C1 segment of cervical spinal cord (tissue), 14 donors: Measurements from ENCODE around the gene CNNM3.

Source experiments
- DNase-seq, 14 donors: peaks; one replicate each; lab custom pipeline; 2025; lab: John Stamatoyannopoulos, UW

CNNM3 gene

GRCh38 chr2:96877042-96877451 is 61.0 kb downstream of the CNNM3 start:
- no peak for DNase-seq

- no peak for DNase-seq
Measured at GRCh38 chr2:96877631-96878092, 61.6 kb downstream of the CNNM3 start.

- no peak for DNase-seq
Measured at GRCh38 chr2:96878171-96878570, 62.1 kb downstream of the CNNM3 start.

GRCh38 chr2:96878796-96879544 is 62.9 kb downstream of the CNNM3 start:
- DNase-seq = peak in 1 of 14 donors; percentile 90

GRCh38 chr2:96879545-96880040 is 63.5 kb downstream of the CNNM3 start:
- DNase-seq = no peak

- DNase-seq = no peak
Measured at GRCh38 chr2:96880891-96881273, 64.8 kb downstream of the CNNM3 start.

- DNase-seq = no peak
Measured at GRCh38 chr2:96881349-96882195, 65.5 kb downstream of the CNNM3 start.

- no peak for DNase-seq
Measured at GRCh38 chr2:96882230-96882629, 66.2 kb downstream of the CNNM3 start.

- no peak for DNase-seq
Measured at GRCh38 chr2:96882906-96883305, 66.8 kb downstream of the CNNM3 start.

GRCh38 chr2:96883306-96883705 is 67.2 kb downstream of the CNNM3 start:
- no peak for DNase-seq
